HG03060 (cell line): ENCODE data around the gene SMIM14.
"Not testable (repeated sequence)": the region's sequence is repeated elsewhere in the genome, so short reads cannot be mapped to it uniquely, and the experiment has no call there.

ENCODE experiments used
- ATAC-seq: cut with Tn5 transposase; IDR thresholded peaks from one replicate; pipeline ENCODE4 v1.9.1; 2021; ENCODE audit warnings: low read depth, moderate number of reproducible peaks; ENCODE audit not compliant: unreplicated experiment

Gene SMIM14

DNA sequence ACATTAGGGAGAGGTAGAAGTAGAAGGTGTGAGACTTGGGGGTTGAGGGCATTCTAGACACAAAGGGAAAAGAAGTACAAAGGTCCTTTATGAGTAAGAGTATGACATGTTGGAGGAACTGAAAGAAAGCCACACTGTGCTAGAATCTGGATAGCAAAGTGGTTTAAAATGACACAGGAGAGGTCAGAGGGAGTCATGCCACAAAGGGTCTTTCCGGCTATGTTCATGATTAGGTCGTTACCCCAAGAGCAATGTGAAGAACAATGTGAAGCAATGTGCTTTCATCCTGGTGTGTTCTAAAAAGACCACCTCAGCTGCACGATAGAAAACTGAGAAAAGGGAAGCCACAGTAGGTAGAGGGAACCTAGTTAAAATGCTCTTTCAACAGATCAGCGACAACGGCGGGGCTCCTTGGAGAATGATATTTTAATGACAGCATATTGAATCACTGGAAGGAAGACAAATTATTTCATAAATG lies 29.2 kb downstream of the SMIM14 start:
- peak; percentile 82 for ATAC-seq

DNA sequence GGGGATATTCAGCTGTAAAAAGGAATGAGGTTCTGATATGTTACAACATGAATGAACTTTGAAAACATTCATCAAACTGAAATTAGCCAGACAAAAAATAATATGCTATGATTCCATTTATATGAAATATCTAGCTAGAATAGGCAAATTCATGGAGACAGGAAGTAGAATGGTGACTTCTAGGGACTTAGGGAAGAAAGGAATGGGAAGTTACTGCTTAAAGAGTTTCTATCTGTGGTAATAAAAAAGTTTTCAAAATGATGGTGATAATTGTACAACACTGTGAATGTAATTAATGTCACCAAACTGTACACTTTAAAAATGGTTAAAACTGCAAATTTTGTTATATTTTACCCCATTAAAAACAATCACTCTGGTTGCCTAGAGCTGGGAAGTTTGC lies 30.2 kb downstream of the SMIM14 start:
- no peak for ATAC-seq

DNA sequence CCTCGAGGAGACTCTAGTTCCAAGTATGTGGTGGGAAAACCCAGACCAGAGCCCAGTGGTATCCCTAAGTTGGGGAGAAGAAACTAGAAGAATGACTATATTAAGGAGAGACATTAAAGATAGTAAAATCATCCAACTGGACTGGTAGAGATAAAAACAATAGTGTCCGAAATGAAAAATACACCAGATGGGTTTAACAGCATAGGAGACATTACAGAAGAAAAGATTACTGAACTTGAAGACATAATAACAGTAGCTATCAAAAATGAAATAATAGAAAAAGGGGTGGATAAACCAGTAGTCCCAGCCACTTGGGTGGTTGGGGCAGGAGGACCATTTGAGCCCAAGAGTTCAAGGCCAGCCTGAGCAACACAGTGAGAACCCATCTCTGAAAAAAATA lies 31.9 kb downstream of the SMIM14 start:
- ATAC-seq, result no peak

DNA sequence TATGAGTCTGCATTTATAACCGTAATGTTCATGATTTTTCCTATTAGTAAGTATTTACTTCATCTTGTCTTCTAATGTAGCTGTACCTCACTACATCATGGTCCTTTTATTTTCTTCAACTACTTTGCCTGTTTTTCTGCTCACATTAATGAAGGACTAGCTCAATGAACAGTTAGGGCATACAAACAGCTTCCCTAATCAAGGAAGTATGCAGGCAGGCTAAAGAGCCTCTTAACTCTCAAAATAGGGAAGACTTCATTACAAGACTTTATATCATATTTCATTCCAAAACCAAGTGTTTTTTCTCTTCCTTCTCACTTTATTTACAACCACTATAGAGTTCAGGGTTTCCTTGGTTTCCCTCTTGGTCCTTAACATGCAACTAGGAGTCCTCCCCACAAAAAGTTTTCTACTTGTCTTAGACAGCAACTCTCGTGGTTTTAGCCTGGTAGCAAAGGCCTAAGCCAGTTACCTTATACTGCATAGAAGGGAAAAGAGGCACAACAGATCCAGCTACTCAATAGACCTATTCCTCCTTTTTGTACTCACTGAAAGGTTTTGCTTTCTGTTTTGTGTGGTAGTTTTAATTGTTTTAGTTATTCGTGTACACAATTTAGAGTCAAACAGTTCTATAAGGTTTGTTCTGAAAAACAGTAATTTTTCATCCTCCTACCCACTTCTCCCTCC lies 40.8 kb downstream of the SMIM14 start:
- ATAC-seq, result no peak

DNA sequence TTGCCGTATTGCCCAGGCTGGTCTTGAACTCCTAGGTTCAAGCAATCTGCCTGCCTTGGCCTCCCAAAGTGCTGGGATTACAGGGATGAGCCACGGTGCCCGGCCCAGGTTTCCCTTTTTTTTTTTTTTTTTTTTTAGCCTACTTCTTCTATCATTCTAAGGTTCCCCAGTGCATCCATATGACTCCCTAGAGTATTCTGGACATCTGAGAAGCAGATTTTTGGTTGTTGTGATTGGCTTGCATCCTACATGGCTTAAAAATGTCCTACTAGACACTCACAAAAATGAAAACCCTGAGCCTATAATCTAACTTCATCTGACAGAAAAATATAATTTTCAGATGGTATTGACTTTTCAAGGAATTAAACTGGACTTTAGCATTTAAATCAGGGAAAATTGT lies 41.7 kb downstream of the SMIM14 start:
- no peak for ATAC-seq

DNA sequence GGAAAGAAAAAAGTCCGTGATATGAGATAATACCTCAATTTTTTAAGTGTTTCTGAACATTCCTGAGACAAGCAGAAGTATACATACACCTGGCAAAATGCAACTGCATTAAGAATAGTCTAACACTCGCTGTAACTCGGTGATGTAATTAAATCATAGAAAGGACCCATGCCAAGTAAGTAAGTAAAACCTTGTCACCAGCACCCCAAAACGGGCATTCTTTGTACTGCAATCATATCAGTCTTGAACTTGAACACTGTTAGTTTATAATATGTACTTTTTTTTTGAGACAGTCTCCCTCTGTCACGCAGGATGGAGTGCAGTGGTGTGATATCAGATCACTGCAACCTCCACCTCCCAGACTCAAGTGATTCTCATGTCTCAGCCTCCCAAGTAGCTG lies 47.4 kb downstream of the SMIM14 start:
- no peak for ATAC-seq

DNA sequence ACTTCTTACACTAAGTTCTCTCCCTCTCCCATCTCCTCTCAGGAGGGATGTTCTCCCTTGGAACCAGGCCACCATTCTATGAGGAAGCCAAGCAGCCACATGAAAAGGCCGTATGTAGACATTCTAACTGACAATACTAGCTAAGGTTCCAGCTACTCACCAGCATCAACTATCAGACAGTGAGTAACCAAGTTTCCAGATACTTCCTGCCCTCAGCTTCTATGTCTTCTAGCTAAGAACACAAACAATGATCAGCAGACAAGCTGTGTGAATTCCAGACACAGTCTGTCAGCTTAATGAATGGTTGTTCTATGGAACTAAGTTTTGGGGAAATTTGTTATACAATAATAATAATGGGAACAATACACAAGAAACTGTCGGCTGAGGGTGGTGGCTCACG lies 50.8 kb downstream of the SMIM14 start:
- ATAC-seq, result no peak

DNA sequence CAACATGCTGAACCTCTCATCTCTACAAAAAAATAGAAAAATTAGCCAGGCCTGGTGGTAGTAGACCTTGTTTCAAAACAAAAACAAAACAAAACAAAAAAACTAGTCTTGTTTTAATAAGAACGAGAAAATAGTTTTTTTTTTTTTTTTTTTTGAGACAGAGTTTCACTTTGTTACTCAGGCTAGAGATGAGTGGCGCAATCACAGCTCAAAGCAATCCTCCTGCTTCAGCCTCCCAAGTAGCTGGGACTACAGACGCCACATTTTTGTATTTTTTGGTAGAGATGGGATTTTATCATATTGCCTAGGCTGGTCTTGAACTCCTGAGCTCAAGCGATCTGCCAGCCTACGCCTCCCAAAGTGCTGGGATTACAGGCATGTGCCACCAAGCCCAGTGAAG lies 63.7 kb downstream of the SMIM14 start:
- ATAC-seq, result no peak

DNA sequence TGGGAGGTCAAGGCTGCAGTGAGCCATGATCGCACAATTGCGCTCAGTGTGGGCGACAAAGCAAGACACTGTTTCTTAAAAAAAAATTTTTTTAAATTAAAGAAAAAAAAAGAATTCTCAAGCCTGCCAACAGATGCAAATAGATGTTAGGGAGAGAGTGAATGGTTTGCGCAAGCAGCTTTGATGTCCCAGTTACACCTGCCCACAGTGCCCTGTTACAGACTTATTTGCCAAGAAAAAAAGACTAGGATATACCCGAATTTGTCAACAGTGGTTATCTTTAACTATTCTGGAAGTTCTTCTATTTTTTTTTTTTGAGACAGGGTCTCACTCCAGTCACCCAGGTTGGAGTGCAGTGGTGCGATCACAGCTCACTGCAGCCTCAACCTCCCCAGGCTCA lies 67.2 kb downstream of the SMIM14 start:
- ATAC-seq, result no peak

DNA sequence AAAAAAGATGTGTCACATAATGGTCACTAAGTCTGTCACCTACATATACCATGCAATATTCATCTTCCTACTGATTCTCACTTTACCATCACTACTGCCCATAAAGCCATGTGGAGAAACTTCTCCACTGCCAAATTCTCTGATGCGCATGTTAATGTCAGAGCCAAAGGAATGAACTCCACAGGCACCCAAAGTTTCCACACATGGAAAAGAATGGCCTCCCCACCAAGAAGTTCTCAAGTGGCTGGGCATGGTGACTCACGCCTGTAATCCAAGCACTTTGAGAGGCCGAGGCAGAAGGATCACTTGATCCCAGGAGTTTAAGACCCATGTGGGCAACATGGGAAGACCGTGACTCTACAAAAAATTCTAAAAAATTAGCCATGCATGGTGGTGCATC lies 67.6 kb downstream of the SMIM14 start:
- ATAC-seq, result no peak

DNA sequence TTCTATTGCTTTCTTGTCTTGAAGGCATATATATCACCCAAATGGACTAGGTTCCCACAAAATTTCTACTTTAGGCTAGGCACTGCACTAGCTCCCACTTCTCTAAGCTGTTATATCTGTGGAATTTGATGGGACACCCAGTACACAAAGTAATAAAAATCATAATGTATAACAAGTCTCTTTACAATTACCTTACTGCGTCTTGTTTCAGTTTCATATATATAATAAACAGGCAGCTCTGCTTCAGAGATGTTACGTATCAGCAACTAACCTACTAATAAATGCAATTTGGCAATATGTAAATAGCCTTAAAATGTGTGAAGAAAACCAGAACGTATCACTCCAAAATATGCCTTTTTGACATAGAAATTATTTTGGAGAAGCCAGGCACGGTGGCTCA lies 69.5 kb downstream of the SMIM14 start:
- no peak for ATAC-seq

DNA sequence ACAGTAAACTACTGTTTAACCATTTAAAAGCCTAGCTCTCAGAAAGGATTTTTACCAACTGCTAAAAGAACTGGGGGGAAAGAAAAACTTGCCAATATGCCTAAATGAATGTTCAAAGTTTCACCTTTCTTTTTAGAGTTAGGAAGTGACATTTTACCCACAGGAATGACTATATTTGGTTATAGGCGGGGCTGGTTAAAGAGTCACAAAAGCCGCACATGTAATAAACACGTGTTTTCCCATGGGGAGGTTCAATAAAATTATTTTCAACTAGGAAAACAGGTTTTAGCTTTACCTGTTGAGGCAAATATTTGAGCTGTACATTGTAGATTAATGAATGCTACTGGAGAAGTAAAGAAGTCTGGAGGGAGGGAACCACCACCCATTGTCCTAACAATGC lies 69.9 kb downstream of the SMIM14 start:
- no peak for ATAC-seq

DNA sequence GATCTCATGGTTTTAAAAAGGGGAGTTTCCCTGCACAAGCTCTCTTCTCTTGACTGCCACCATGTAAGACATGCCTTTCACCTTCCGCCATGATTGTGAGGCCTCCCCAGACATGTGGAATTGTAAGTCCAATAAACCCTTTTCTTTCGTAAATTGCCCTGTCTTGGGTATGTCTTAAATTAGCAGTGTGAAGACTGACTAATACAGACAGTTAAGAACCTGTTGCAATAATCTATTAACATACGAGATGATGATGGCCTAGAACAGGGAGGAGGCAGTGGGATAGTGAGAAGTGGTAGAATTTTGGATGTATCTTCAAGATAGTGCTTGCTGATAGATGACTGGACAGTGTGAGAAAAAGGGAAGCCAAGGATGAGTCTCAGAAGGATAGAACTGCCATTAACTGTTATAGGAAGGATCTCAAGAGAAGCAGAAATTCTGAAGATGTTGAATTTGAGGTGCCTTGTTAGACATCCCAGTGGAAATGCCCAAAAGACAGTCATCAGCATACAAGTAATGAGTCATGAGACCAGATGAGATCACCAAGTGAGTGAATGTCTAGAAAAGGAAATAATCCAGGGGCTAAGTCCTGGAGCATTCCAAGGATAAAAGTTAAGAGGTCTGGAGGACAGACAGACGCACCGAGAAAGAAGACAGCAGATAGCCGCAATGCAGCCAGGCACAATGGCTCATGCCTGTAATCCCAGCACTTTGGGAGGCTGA lies 72.6 kb downstream of the SMIM14 start:
- ATAC-seq, result no peak

DNA sequence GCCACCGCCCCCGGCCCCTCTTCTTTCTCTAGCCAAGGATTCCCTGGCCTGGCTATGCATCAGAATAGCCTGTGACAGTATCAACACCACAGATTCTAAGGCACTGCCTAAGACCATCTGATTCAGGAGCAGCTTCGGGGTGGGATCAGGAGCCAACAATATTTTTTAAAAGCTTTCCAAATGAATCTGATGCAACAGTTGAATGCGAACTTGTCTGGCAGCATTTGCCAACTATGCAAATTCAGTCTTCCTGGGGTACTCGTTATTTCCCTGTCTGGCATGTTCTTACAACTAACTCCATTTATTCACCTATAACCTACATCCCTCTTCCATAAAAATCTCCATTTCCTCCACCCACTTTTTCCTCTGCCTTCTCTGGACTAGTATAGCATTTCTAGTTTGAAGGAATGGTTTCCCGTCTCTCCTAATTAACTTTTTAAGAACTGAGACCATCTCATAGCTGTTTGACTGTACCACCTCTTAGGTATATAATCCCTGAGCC lies 75.3 kb downstream of the SMIM14 start:
- ATAC-seq, result no peak

DNA sequence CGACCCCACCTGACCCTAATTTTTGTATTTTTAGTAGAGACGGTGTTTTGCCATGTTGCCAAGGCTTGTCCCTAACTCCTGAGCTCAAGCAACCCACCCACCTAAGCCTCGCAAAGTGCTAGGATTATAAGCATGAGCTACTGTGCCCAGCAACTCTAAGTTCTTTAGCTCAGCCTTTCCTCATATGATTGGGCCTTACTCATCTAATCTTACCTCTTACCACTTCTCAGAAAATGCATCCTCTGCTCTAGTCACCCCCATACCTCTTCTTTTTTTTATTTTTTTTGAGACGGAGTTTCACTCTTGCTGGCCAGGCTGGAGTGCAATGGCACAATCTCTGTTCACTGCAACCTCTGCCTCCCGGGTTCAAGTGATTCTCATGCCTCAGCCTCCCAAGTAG lies 75.9 kb downstream of the SMIM14 start:
- no peak for ATAC-seq

DNA sequence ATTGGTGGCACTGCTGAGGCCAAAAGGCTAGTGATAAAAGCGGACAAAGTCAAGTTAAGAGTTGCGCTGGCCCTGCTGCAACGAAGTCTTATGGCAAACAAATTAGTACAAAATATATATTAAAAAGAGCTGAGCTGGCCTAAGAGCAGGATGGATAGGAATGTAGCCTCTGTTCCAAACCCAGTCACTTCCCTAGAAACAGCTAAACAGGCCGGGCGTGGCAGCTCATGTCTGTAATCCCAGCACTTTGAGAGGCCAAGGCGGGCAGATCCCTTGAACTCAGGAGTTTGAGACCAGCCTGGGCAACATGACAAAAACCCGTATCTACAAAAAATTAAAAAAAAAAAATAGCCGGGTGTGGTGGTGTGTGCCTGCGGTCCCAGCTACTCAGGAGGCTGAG lies 79.0 kb downstream of the SMIM14 start:
- no peak for ATAC-seq

DNA sequence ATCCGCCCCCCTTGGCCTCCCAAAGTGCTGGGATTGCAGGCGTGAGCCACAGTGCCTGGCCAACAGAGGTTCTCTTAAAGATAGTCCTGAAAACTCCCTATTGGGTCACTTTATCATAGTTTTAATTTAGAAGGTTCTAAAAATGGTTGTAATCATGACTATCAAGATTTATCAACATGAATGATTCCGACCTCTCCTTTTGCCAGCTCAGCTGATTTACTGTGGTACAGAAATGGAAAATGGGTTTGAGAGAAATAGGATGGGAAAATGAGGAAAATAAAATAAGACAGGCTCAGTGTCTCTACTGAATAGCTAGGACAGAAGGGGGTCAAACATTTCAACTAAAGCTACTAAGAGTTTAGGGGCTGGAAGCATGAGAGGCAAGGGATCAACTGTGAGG lies 83.2 kb downstream of the SMIM14 start:
- ATAC-seq, result no peak

DNA sequence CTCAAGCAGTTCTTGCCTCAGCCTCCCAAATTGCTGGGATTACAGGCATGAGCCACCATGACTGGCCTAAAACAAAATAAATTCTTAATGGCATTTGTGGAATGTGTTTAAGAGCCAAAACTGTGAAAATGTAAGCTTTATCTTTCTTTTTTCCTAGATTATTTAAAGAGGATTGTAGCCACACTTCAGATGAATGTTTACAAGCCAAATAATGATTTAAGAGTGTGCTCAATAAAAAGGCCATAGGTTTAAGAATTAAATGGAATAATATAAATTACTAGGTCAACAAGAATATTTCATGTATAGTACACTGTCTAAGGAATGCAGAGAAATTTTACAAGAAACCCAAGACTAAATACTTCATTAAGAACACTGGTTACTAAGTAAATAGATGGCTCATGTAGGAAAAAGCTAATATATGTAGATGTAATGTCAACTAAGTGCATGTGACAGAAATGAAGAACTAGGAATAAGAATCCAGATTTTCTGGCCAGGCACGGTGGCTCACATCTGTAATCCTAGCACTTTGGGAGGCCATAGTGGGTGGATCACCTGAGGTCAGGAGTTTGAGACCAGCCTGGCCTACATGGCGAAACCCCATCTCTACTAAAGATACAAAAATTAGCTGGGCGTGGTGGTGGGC lies 90.1 kb downstream of the SMIM14 start:
- no peak for ATAC-seq

DNA sequence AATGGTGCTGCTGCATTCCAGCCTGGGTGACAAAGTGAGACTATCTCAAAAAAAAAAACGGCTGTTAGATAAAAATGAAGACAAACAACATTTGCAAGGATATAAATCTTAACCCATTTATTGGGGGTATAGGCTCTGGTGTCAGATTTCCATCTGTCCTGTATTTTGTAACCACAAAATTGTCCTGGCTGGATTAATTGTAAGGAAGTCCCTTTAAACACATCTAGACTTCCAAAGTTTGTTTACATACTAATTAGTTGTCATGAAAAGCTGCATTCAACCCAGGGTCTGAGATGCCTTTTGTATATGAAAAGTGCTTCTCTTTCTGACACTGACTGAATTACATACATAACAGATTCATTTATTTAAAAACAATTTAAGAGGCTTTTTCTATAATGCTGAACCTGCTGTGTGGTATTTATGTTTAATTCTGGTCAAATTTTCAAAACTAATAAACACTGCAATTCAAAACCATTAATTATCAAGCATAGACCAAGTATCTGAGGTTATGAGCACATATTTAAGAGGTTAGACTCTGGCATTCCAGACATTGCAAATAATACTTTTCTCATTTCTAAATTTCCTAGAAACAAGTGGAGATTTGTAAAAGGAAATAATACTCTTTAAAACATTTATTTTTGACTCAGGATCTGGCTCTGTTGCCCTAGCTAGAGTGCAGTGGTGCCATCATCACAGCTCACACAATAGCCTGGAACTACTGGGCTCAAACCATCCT lies 93.9 kb downstream of the SMIM14 start:
- no peak for ATAC-seq

DNA sequence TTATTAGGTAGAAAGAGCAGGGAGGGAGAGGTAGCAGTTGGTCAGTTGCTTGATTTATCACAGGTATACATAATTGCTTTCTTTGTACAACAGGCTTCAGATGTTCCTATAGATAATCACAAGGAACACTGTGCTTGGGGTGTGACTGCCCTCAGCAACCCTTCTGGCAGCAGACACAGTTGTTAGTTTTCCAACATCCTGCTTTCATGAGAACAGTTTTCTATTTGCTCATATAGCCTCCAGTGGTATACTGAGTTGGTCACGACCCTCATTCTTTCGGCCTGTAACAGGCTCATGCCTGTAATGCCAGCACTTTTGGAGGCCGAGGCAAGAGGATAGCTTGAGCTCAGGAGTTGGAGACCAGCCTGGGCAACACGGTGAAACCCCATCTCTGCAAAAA lies 94.6 kb downstream of the SMIM14 start:
- not testable (repeated sequence) for ATAC-seq

DNA sequence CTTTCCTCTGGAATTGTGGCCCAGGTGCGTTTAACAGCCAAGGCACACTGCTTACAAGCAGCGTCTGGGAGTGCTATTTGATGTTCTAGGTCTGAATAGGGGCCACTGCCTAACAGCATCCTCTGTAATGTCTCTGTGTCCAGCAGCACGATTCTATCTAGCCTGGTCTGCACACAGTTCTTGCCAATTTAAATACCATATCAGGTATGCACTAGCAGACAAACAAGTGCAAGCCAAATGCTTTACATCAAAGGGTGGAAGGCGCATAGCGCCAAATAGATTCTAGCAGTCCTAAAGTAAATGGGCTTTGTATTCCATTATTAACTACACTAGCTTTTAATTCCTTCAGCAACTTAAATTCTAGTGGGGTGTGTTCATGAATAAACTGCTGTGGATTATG lies 95.6 kb downstream of the SMIM14 start:
- no peak for ATAC-seq
